Right lobe of liver (tissue), 4 donors: Measurements from ENCODE around the gene ZFR.

Experiments used
- POLR2A ChIP-seq: fragments of 450-650 bp; IDR thresholded peaks from one replicate; pipeline ENCODE4 v1.6.1; 2017; ENCODE audit warnings: antibody characterized with exemption, mild to moderate bottlenecking
- TF ChIP-seq, protein P1 (sequence below), 4 donors: fragments of 200-600 bp in 3 of 4; fragments of 450-650 bp in 1 of 4; IDR thresholded peaks; one replicate each; pipeline versions ENCODE4 v1.5.1 to v1.8.0; 2016 to 2022; ENCODE audit warnings: antibody characterized with exemption in 4 of 4, mild to moderate bottlenecking in 2 of 4
- donor health status: DM: no; HTN: no; CAD: no.
- donor health status: DM: no; HTN: no; CAD: no.
- donor health status: DM: no; HTN: yes; CAD: no.

DNA sequence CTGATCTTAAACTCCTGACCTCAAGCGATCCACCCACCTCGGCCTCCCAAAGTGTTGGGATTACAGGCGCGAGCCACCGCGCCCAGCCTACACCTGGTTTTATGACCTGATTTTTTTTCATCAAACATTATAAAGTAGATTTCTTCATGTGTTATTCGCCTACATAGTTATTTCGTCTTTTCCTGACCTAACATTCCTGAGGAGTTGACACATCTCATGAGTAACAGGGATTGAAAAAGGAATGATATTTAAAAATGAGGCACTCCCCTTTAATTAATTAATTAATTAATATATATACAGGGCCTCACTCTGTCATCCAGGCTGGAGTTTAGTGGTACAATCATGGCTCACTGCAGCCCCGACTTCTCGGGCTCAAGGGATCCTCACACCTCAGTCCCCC lies 111.6 kb downstream of the ZFR start:
- TF ChIP-seq, protein P1, sequence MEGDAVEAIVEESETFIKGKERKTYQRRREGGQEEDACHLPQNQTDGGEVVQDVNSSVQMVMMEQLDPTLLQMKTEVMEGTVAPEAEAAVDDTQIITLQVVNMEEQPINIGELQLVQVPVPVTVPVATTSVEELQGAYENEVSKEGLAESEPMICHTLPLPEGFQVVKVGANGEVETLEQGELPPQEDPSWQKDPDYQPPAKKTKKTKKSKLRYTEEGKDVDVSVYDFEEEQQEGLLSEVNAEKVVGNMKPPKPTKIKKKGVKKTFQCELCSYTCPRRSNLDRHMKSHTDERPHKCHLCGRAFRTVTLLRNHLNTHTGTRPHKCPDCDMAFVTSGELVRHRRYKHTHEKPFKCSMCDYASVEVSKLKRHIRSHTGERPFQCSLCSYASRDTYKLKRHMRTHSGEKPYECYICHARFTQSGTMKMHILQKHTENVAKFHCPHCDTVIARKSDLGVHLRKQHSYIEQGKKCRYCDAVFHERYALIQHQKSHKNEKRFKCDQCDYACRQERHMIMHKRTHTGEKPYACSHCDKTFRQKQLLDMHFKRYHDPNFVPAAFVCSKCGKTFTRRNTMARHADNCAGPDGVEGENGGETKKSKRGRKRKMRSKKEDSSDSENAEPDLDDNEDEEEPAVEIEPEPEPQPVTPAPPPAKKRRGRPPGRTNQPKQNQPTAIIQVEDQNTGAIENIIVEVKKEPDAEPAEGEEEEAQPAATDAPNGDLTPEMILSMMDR (IDR thresholded peaks at IDR 0.05), result no peak
- TF ChIP-seq POLR2A, result no peak
